ENCODE data around the gene ZNF365.

ZNF365 gene

GRCh38 chr10:62426086-62426485, 51.9 kb downstream of the ZNF365 start:
- DNase-seq: no peak

- no peak for DNase-seq
Measured at GRCh38 chr10:62426600-62426999, 52.4 kb downstream of the ZNF365 start.

- no peak for DNase-seq
Measured at GRCh38 chr10:62430881-62431280, 56.7 kb downstream of the ZNF365 start.

GRCh38 chr10:62433181-62433692, 59.1 kb downstream of the ZNF365 start:
- no peak for DNase-seq

DNA sequence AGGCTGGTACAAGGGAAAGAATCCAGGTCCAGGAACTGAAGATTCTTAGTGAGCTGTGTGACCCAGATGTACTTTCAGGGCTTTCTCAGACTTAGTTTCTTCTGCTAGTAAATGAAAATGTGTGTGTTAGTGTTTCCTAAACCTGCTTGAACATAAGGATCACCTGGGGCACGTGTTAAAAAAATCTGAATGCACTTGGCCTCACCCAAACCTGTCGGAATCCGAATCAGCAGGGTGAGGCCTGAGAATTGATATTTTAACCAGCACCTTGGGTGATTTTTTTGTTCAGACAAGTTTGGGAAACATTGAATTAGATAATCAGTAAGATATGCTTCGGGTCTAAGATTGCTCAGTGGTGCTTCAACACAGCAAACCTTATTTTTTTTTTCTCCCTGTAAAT, 59.7 kb downstream of the ZNF365 start:
- no peak for DNase-seq

- DNase-seq: peak; percentile 14
Measured at GRCh38 chr10:62437696-62438095, 63.5 kb downstream of the ZNF365 start.

- no peak for DNase-seq
Measured at GRCh38 chr10:62442006-62442405, 67.8 kb downstream of the ZNF365 start.

DNA sequence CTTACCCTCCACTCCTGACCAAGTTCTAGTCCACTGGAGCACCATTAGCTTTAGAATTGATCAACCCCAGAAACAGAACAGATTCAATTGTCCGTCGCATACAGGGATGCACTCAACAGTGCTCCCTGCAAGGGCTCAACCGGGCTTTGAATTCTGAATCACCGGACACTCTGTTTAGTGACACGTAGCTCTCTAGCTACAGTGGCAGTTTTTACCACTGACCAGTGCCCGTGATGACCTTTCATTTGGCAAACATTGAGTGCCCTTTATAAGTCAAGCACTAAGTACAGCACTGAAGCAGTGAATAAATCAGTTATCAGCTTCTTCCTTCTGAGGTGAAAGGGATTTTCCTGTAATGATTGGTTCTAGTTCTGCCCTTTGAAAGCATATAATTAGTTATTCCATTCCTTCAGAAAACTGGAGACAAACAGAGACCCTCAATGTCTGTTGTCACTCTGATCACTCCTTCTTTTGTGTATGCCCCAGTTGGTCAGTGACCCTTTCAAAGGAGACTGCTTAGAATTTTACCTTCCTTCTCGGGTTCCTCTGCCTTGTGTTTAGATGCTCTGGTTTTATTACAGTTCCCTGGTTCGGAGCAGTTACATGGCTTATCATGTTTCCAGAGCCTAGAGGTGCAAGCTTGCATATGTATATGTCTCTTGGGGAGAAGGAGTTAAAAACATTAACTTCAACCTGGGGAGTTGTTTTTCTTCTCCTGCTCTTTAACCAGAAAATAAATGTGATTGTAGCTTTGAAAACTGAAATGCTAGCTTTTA, 68.9 kb downstream of the ZNF365 start:
- no peak for DNase-seq

- DNase-seq: no peak
Measured at GRCh38 chr10:62443866-62444265, 69.7 kb downstream of the ZNF365 start.

DNA sequence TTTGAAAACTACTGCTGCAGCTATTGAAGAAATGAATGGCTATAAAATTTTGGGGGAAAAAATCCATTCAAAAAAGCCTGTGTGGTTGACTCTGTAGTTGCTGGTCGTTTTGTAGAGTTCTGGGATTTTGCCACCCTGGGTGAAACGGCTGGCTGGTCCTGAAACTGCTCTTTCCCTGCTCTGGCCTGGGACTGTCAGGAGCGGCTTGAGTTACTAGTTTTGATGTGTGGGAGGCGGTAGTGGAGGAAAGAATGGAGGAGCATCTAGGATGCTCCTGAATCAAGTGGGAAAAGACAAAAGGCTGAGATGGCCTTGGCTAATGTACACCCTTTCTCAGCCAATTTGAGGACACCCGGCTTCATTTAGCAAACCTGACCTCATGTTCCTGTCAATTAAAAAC, 72.5 kb downstream of the ZNF365 start:
- no peak for DNase-seq

DNA sequence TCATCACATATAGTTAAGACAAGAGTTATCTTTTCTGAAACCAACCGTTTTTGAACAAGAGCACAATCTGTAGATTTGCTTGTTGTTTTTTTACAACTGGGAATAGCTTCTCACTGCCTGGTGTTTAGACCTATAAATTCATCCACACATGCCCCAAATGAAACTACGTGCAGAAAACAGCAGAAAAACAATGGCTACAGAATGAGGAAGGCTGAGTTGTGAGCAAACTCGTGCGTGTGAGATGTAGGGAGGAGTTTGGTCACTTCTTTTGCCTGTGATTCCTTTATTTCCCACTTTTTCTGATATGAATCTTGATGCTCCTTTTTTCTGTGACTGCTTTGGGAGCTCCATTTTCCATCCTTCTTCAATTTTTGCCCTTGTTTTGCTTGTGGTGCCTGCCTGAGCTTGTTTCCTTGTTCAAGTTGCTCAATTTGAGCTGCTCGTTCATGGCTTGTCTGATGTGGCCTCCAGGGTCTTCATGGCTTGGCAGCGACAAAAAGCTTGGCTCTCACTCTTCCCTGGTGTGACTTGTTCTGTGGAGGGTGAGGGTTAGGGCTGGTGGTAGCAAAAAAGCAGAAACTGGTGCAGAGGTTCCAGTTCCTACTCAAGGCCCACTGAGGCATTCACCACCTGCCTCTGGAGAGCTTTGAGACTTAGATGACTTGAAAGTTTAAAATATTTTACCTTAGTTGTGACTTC, 76.9 kb downstream of the ZNF365 start:
- no peak for DNase-seq

DNA sequence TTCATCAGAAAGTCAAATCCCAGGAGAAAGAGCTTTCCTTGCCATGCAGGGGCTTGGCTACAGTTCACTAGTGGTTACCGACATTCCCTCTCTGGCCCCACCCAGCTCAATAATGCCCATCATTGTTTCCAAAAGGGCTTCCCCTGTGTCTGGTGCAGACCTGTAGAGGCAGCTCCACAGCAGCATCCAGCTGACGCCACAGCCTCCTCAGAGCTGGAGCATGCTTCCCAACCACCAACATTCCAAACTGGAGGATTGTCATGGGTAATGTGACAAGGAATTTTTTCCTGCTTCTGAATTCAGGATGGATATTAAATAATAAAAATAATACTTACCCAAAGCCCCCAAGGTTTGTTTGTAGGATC, 77.4 kb downstream of the ZNF365 start:
- DNase-seq: no peak
